Kidney (tissue), 14 donors: ENCODE measurements around the gene NOP9. TPM values are rescaled to one million over a fixed set of nuclear protein-coding genes. Genes with fewer than 3 reads are reported as not detected.
A peak's percentile ranks its signal among the peaks of the same experiment; 100 is the strongest.

Experiments used
- DNase-seq, 5 donors: peaks; one replicate each; pipeline ENCODE4 v3.0.0-alpha.2; 2013 to 2020
- FAIRE-seq: peaks from 2 replicates; lab custom pipeline; 2012; peaks lifted over from hg19 to GRCh38; lab: Jason Lieb, UNC
- H3K27ac ChIP-seq, 2 donors: one replicate each; pipeline ENCODE4 v1.7.0; 2013; ENCODE audit warnings: low read depth in 2 of 2, low read length in 2 of 2, inconsistent platforms in 1 of 2
- H3K27me3 ChIP-seq: one replicate; pipeline ENCODE4 v1.7.1; 2013; ENCODE audit warnings: low read length, inconsistent platforms; ENCODE audit not compliant: control insufficient read depth, insufficient read depth
- H3K36me3 ChIP-seq, 3 donors: one replicate each; pipeline versions ENCODE4 v1.7.0 to v1.7.1; 2013; ENCODE audit warnings: low read length in 3 of 3, control low read depth in 1 of 3, inconsistent platforms in 1 of 3; ENCODE audit not compliant: insufficient read depth in 3 of 3, control insufficient read depth in 2 of 3
- H3K4me1 ChIP-seq, 3 donors: one replicate each; pipeline versions ENCODE4 v1.7.0 to v1.7.1; 2013; ENCODE audit warnings: low read length in 3 of 3, inconsistent platforms in 1 of 3, low read depth in 1 of 3; ENCODE audit not compliant: control insufficient read depth in 2 of 3, insufficient read depth in 2 of 3
- H3K4me3 ChIP-seq, 3 donors: one replicate each; pipeline versions ENCODE4 v1.7.0 to v1.8.1; 2013; ENCODE audit warnings: low read length in 3 of 3, control low read depth in 1 of 3, inconsistent platforms in 1 of 3
- H3K9ac ChIP-seq, 3 donors: one replicate each; pipeline versions ENCODE4 v1.7.0 to v1.7.1; 2013; ENCODE audit warnings: low read length in 3 of 3, control low read depth in 1 of 3, inconsistent platforms in 1 of 3
- H3K9me3 ChIP-seq, 3 donors: one replicate each; pipeline versions ENCODE4 v1.7.0 to v1.7.1; 2013; ENCODE audit warnings: low read length in 3 of 3, control low read depth in 1 of 3, inconsistent platforms in 1 of 3; ENCODE audit not compliant: control insufficient read depth in 2 of 3, insufficient read depth in 1 of 3
- intact Hi-C: fragments of 100-400 bp; cut with DNase I; formaldehyde crosslinking; loops from one replicate; pipeline ENCODE4 v1.11.1; 2022
- polyA plus RNA-seq: library from polyadenylated mRNA; stranded (reverse); fragments of 350-450 nt; fragmentation: Illumina TruSeq; extraction: RNeasy Lipid Tissue Mini Kit (QIAGEN cat#74804); gene quantifications from one replicate; pipeline ENCODE4 v1.2.3, GENCODE V29; 2014; ENCODE audit warnings: low read depth, low replicate concordance; ENCODE audit not compliant: insufficient read depth
- total RNA-seq: library from RNA; stranded (reverse); fragmentation: NEBNext Ultra II Directional; extraction: Animal tissue kit (Norgen Biotek cat#: 25700); gene quantifications from one replicate; pipeline ENCODE4 v1.2.1, GENCODE V29; 2021
- TF ChIP-seq, protein P1 (sequence below): IDR thresholded peaks from 3 replicates; pipeline ENCODE4 v1.5.1; 2012; ENCODE audit warnings: mild to moderate bottlenecking, moderate library complexity, borderline replicate concordance; ENCODE audit not compliant: insufficient read depth; ENCODE audit errors: extremely low read depth
- donor health status: control.
- donor health status: control.
- donor health status: control.
- donor health status: control.
- donor health status: control.
- donor health status: DM: yes; HTN: yes; CAD: no.
- donor health status: Normal renal cell carcinoma (clear cell type).

NOP9 gene
- total and polyA plus RNA-seq, 2 donors from 2014 or later = 8.6 to 25.7 TPM

GRCh38 chr14:24279301-24280186 lies 20.1 kb upstream of the NOP9 start:
- H3K4me1 ChIP-seq = peaks cover 0 to 3% (median 0%) of the 10 kb centered on the region in 3 donors
- H3K27me3 ChIP-seq = no peaks in the 10 kb centered on the region
- DNase-seq (no peak), FAIRE-seq (no peak)
- H3K27ac ChIP-seq = no peak overlapping the region
- H3K9me3 ChIP-seq = no peaks in the 10 kb centered on the region
- no peak overlapping the region for H3K4me3 ChIP-seq
- no peaks in the 10 kb centered on the region for H3K36me3 ChIP-seq
- TF ChIP-seq, protein P1, sequence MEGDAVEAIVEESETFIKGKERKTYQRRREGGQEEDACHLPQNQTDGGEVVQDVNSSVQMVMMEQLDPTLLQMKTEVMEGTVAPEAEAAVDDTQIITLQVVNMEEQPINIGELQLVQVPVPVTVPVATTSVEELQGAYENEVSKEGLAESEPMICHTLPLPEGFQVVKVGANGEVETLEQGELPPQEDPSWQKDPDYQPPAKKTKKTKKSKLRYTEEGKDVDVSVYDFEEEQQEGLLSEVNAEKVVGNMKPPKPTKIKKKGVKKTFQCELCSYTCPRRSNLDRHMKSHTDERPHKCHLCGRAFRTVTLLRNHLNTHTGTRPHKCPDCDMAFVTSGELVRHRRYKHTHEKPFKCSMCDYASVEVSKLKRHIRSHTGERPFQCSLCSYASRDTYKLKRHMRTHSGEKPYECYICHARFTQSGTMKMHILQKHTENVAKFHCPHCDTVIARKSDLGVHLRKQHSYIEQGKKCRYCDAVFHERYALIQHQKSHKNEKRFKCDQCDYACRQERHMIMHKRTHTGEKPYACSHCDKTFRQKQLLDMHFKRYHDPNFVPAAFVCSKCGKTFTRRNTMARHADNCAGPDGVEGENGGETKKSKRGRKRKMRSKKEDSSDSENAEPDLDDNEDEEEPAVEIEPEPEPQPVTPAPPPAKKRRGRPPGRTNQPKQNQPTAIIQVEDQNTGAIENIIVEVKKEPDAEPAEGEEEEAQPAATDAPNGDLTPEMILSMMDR = peak; percentile 28
- no peak overlapping the region for H3K9ac ChIP-seq
- intact Hi-C loops = no loop called here

GRCh38 chr14:24280797-24281460 lies 18.7 kb upstream of the NOP9 start:
- Histone ChIP-seq H3K9me3 (no peaks in the 10 kb centered on the region), H3K4me3 (no peak overlapping the region)

DNA sequence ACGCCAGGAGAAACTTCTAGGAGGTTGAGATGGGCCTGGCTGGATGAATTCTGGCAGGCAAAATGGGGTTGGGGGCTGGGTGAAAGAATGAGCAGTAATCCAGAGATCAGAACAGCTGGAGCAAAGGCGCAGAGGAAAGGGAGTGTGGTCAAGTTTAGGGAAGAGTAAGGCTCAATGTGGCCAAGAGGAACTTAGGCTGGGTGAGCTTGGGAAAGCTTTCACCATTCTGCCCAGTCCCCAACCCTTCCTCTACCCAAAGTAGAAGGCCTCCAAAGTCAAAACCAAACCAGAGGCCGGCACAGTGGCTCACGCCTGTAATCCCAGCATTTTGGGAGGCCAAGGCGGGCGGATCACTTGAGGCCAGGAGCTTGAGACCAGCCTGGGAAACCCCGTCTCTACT lies 18.0 kb upstream of the NOP9 start:
- H3K27ac ChIP-seq = no peak overlapping the region

More at GRCh38 chr14:24280797-24281460, 18.7 kb upstream of the NOP9 start:
- H3K4me1 ChIP-seq = peaks cover 0 to 3% (median 0%) of the 10 kb centered on the region in 3 donors
- no peaks in the 10 kb centered on the region for H3K36me3 ChIP-seq
- H3K9ac ChIP-seq = no peak overlapping the region
- no peak for FAIRE-seq
- H3K27ac ChIP-seq = no peak overlapping the region
- intact Hi-C loops = no loop called here
- no peaks in the 10 kb centered on the region for H3K27me3 ChIP-seq
- DNase-seq = no peak
- TF ChIP-seq, protein P1 = no peak

More for the DNA sequence above, 18.0 kb upstream of the NOP9 start:
- intact Hi-C loops = no loop called here
- no peaks in the 10 kb centered on the region for H3K36me3 ChIP-seq
- TF ChIP-seq, protein P1 = no peak
- no peaks in the 10 kb centered on the region for H3K27me3 ChIP-seq
- FAIRE-seq (no peak), DNase-seq (no peak)
- H3K4me1 ChIP-seq = peaks cover 0 to 3% (median 0%) of the 10 kb centered on the region in 3 donors
- no peak overlapping the region for H3K4me3 ChIP-seq
- H3K9me3 ChIP-seq = no peaks in the 10 kb centered on the region
- no peak overlapping the region for H3K9ac ChIP-seq
